HepG2 (cell line): Measurements from ENCODE around the gene OBP2A. TPM values are rescaled to one million over a fixed set of nuclear protein-coding genes. Genes with fewer than 3 reads are reported as not detected.

Source experiments
- ATAC-seq: fragments of 200-7000 bp; cut with Tn5 transposase; 3 replicates; pipeline ENCODE4 v1.9.1; 2020; ENCODE audit warnings: mild to moderate bottlenecking, moderate library complexity
- BruUV-seq: library from RNA; stranded (reverse); fragments of 400-500 nt; replicated peaks from 2 replicates; lab custom pipeline; 2021; lab: Mats Ljungman, UMichigan
- CTCF ChIA-PET: fragments of 300-600 bp; formaldehyde crosslinking; extraction: SDS; loops from one replicate; lab custom pipeline; 2021; ENCODE audit warnings: low total read pairs, inconsistent platforms, low intra/inter-chr PET ratio; lab: Yijun Ruan, JAX
- POLR2A ChIA-PET: fragments of 350-600 bp; sonication (Branson Sonifier 250); formaldehyde crosslinking; loops from one replicate; lab custom pipeline; 2020; ENCODE audit warnings: antibody characterized with exemption, inconsistent platforms; lab: Yijun Ruan, JAX
- DNase-seq: peaks from one replicate; pipeline ENCODE4 v3.0.0-alpha.2; 2015; ENCODE audit warnings: low spot score
- FAIRE-seq: peaks from 3 replicates; lab custom pipeline; 2011; peaks lifted over from hg19 to GRCh38; lab: Jason Lieb, UNC
- H2AFZ ChIP-seq: one replicate; pipeline ENCODE4 v1.6.1; 2011; ENCODE audit warnings: low read length, inconsistent platforms
- H3K27ac ChIP-seq: fragments of 300-600 bp; 3 replicates; pipeline ENCODE4 v1.8.0; 2011; ENCODE audit warnings: mixed run types, mild to moderate bottlenecking, mixed read lengths, low read length, inconsistent platforms; ENCODE audit not compliant: insufficient read depth; ENCODE audit errors: extremely low read length
- H3K27me3 ChIP-seq, 2 experiments: fragments of 200-600 bp in 1 of 2; 2 replicates in 1 of 2; 3 replicates in 1 of 2; pipeline versions ENCODE4 v1.6.0 to v1.8.0; 2011; ENCODE audit warnings: low read length in 2 of 2, mild to moderate bottlenecking in 2 of 2, moderate library complexity in 2 of 2, inconsistent platforms in 1 of 2; ENCODE audit not compliant: insufficient read depth in 2 of 2, control insufficient read depth in 1 of 2
- H3K36me3 ChIP-seq, 2 experiments: fragments of 200-600 bp in 1 of 2; replicated peaks in 1 of 2; 2 replicates in 1 of 2; 3 replicates in 1 of 2; pipeline versions ENCODE4 v1.5.1 to v1.8.0; 2011; ENCODE audit warnings: low read length in 2 of 2, inconsistent platforms in 1 of 2; ENCODE audit not compliant: insufficient read depth in 2 of 2, control insufficient read depth in 1 of 2
- H3K4me1 ChIP-seq: 2 replicates; pipeline ENCODE4 v1.5.1; 2012; ENCODE audit warnings: low read length, inconsistent platforms; ENCODE audit not compliant: insufficient read depth
- H3K4me2 ChIP-seq: 2 replicates; pipeline ENCODE4 v1.6.0; 2011; ENCODE audit warnings: low read depth, low read length, inconsistent platforms
- H3K4me3 ChIP-seq, 3 experiments: fragments of 200-600 bp in 1 of 3; sonication (generic), shearing (Covaris generic) in 1 of 3; replicated peaks in 1 of 3; 2 replicates each; pipeline ENCODE4 v1.5.1; 2011 to 2016; ENCODE audit warnings: low read length in 3 of 3, inconsistent platforms in 2 of 3, low read depth in 2 of 3, mild to moderate bottlenecking in 2 of 3, control low read depth in 1 of 3, mixed read lengths in 1 of 3; ENCODE audit not compliant: insufficient read depth in 1 of 3
- H3K79me2 ChIP-seq: one replicate; pipeline ENCODE4 v1.6.1; 2011; ENCODE audit warnings: low read length, inconsistent platforms; ENCODE audit not compliant: insufficient read depth
- H3K9ac ChIP-seq: 2 replicates; pipeline ENCODE4 v1.6.0; 2011; ENCODE audit warnings: mild to moderate bottlenecking, low read depth, low read length, inconsistent platforms; ENCODE audit not compliant: insufficient read depth
- H3K9me3 ChIP-seq: 2 replicates; pipeline ENCODE4 v1.5.1; 2012; ENCODE audit warnings: mild to moderate bottlenecking, low read length
- H4K20me1 ChIP-seq: 2 replicates; pipeline ENCODE4 v1.6.0; 2011; ENCODE audit warnings: inconsistent platforms, mild to moderate bottlenecking, low read length, moderate library complexity; ENCODE audit not compliant: insufficient read depth
- E2F5 ChIP-seq: sonication (generic); formaldehyde crosslinking; conservative IDR thresholded peaks from 2 replicates; pipeline ENCODE4 v1.4.0; 2020; ENCODE audit warnings: missing genetic modification reagents
- FOXK1 ChIP-seq: sonication (generic); formaldehyde crosslinking; IDR thresholded peaks from 2 replicates; pipeline ENCODE4 v1.4.0; 2020; ENCODE audit warnings: low read depth, missing genetic modification reagents, borderline replicate concordance
- FOXO1 ChIP-seq: sonication (generic); formaldehyde crosslinking; IDR thresholded peaks from 2 replicates; pipeline ENCODE4 v1.4.0; 2020; ENCODE audit warnings: missing genetic modification reagents
- PAX8 ChIP-seq: sonication (generic); formaldehyde crosslinking; IDR thresholded peaks from 2 replicates; pipeline ENCODE4 v1.8.0; 2022; ENCODE audit warnings: mild to moderate bottlenecking, missing genetic modification reagents, borderline replicate concordance
- PCBP1 ChIP-seq: fragments of 200-400 bp; formaldehyde crosslinking; IDR thresholded peaks from 2 replicates; pipeline ENCODE4 v1.6.1; 2017; ENCODE audit warnings: mild to moderate bottlenecking, low read depth, low read length, borderline replicate concordance
- SRF ChIP-seq: IDR thresholded peaks from 2 replicates; pipeline ENCODE4 v1.6.1; 2011; ENCODE audit warnings: mild to moderate bottlenecking, low read depth, low read length, moderate library complexity
- SRY ChIP-seq: sonication (generic); formaldehyde crosslinking; IDR thresholded peaks from 2 replicates; pipeline ENCODE4 v1.8.0; 2022; ENCODE audit warnings: mild to moderate bottlenecking, missing genetic modification reagents
- YEATS2 ChIP-seq: sonication (generic); formaldehyde crosslinking; IDR thresholded peaks from 2 replicates; pipeline ENCODE4 v1.4.0; 2020; ENCODE audit warnings: missing genetic modification reagents, borderline replicate concordance
- ZBTB3 ChIP-seq: sonication (generic); formaldehyde crosslinking; IDR thresholded peaks from 2 replicates; pipeline ENCODE4 v1.4.0; 2020; ENCODE audit warnings: low read depth, mild to moderate bottlenecking, moderate library complexity, missing genetic modification reagents, borderline replicate concordance
- ZBTB42 ChIP-seq: sonication (generic); formaldehyde crosslinking; IDR thresholded peaks from 2 replicates; pipeline ENCODE4 v1.5.0; 2020; ENCODE audit warnings: mild to moderate bottlenecking, missing genetic modification reagents
- ZNF224 ChIP-seq: sonication (generic); formaldehyde crosslinking; IDR thresholded peaks from 2 replicates; pipeline ENCODE4 v1.5.0; 2020; ENCODE audit warnings: mild to moderate bottlenecking, missing genetic modification reagents
- ZNF296 ChIP-seq: sonication (generic); formaldehyde crosslinking; conservative IDR thresholded peaks from 2 replicates; pipeline ENCODE4 v1.5.0; 2020; ENCODE audit warnings: mild to moderate bottlenecking, missing genetic modification reagents
- ZNF549 ChIP-seq: sonication (generic); formaldehyde crosslinking; IDR thresholded peaks from 2 replicates; pipeline ENCODE4 v1.5.0; 2020; ENCODE audit warnings: missing genetic modification reagents
- ZNF713 ChIP-seq: sonication (generic); formaldehyde crosslinking; IDR thresholded peaks from 2 replicates; pipeline ENCODE4 v1.4.0; 2020; ENCODE audit warnings: mild to moderate bottlenecking, missing genetic modification reagents
- ZNF761 ChIP-seq: sonication (generic); formaldehyde crosslinking; conservative IDR thresholded peaks from 2 replicates; pipeline ENCODE4 v1.4.0; 2020; ENCODE audit warnings: mild to moderate bottlenecking, missing genetic modification reagents
- ZSCAN12 ChIP-seq: sonication (generic); formaldehyde crosslinking; IDR thresholded peaks from 2 replicates; pipeline ENCODE4 v1.9.0; 2021; ENCODE audit warnings: mild to moderate bottlenecking, missing genetic modification reagents
- WGBS: methylation state at CpG from one replicate; pipeline ENCODE4 v1.1.6; 2017; ENCODE audit warnings: low lambda C conversion rate; 5-methylcytosine and 5-hydroxymethylcytosine counted together
- in situ Hi-C: cut with HindIII; loops from 2 replicates; pipeline ENCODE4 v1.10.0; 2017; ENCODE audit warnings: low pct_unique_long_range_greater_than_20kb; ENCODE audit not compliant: extremely low pct_ligation_motif_present
- intact Hi-C: fragments of 100-400 bp; cut with micrococcal nuclease; formaldehyde crosslinking; loops from one replicate; pipeline ENCODE4 v1.10.0; 2022; ENCODE audit not compliant: unreplicated experiment
- polyA plus RNA-seq, 8 experiments: library from polyadenylated mRNA; depleted of rRNA in 3 of 8; stranded (reverse) in 7 of 8; unstranded in 1 of 8; fragments of >200 nt; fragmentation: Illumina TruSeq in 4 of 8; extraction: Trizol in 4 of 8; gene quantifications; 2 replicates each; pipeline versions ENCODE4 v1.2.1 to v1.2.3, GENCODE V29; 2011 to 2016; ENCODE audit warnings: low read depth in 4 of 8, missing spikeins in 1 of 8, mixed read lengths in 1 of 8; ENCODE audit not compliant: insufficient read depth in 1 of 8
- total RNA-seq, 5 experiments: library from RNA; depleted of rRNA; stranded (reverse); fragments of >200 nt; fragmentation: Illumina TruSeq; extraction: Trizol; gene quantifications; 2 replicates each; pipeline ENCODE4 v1.2.3, GENCODE V29; 2016; ENCODE audit warnings: low read depth in 1 of 5
- TF ChIP-seq, protein P1 (sequence below): IDR thresholded peaks from 2 replicates; pipeline ENCODE4 v1.6.1; 2016; ENCODE audit warnings: missing biosample characterization, missing genetic modification reagents, low read depth
- TF ChIP-seq, protein P2 (sequence below): sonication (generic); formaldehyde crosslinking; IDR thresholded peaks from 2 replicates; pipeline ENCODE4 v1.4.0; 2020; ENCODE audit warnings: mild to moderate bottlenecking, missing genetic modification reagents

The OBP2A gene
- total and polyA plus RNA-seq, 2 of the 13 experiments (the other 11 are each of a cell fraction or from before 2014, with no cell fraction given): 0.32 TPM; not detected in 1

GRCh38 chr9:135499326-135500070 is 46.4 kb upstream of the OBP2A start (continued):
- TF ChIP-seq, protein P1, sequence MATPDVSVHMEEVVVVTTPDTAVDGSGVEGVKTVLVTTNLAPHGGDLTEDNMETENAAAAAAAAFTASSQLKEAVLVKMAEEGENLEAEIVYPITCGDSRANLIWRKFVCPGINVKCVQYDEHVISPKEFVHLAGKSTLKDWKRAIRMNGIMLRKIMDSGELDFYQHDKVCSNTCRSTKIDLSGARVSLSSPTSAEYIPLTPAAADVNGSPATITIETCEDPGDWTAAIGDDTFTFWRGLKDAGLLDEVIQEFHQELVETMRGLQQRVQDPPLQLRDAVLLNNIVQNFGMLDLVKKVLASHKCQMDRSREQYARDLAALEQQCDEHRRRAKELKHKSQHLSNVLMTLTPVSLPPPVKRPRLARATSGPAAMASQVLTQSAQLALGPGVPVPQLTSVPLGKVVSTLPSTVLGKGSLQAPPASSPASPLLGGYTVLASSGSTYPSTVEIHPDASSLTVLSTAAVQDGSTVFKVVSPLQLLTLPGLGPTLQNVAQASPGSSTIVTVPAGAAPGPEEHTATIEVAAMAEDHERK (CRISPR knock-in tag): no peak

- Histone ChIP-seq H2AFZ (no peak overlapping the region), H3K36me3 (peaks cover 13 to 25% of the 10 kb centered on the region in 2 experiments), H4K20me1 (peaks cover 16% of the 10 kb centered on the region), H3K9ac (peak overlapping the region; percentile 89), H3K4me1 (peaks cover 24% of the 10 kb centered on the region), H3K9me3 (no peaks in the 10 kb centered on the region), H3K4me2 (peak overlapping the region; percentile 99), H3K27me3 (no peaks in the 10 kb centered on the region), H3K79me2 (peaks cover 10% of the 10 kb centered on the region), H3K27ac (peak overlapping the region; percentile 37), H3K4me3 (peak overlapping the region; percentile 80 to 96 (median 92))
- intact Hi-C loops (loop anchor here (2.0 kb wide), 1 partner anchor 19 kb away; no protein-coding TSS in a partner anchor), in situ Hi-C loops (no loop called here)
- no TSS peak for BruUV-seq
- DNase-seq: no peak
- peak; percentile 18 for ATAC-seq
- 2% methylated on average over 10 of the region's 29 CpGs for WGBS
- no peak for FAIRE-seq
- ChIA-PET CTCF (no interaction called here), POLR2A (interaction anchor here (1.1 to 2.3 kb wide), 2 partner anchors 9 to 20 kb away, joined by 6 to 12 read pairs; no protein-coding TSS in a partner anchor)
- no peak for TF ChIP-seq ZNF761
- no peak for TF ChIP-seq FOXK1 (CRISPR knock-in tag)
- TF ChIP-seq, protein P2, sequence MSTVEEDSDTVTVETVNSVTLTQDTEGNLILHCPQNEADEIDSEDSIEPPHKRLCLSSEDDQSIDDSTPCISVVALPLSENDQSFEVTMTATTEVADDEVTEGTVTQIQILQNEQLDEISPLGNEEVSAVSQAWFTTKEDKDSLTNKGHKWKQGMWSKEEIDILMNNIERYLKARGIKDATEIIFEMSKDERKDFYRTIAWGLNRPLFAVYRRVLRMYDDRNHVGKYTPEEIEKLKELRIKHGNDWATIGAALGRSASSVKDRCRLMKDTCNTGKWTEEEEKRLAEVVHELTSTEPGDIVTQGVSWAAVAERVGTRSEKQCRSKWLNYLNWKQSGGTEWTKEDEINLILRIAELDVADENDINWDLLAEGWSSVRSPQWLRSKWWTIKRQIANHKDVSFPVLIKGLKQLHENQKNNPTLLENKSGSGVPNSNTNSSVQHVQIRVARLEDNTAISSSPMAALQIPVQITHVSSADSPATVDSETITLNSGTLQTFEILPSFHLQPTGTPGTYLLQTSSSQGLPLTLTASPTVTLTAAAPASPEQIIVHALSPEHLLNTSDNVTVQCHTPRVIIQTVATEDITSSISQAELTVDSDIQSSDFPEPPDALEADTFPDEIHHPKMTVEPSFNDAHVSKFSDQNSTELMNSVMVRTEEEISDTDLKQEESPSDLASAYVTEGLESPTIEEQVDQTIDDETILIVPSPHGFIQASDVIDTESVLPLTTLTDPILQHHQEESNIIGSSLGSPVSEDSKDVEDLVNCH: no peak
- no peak for TF ChIP-seq ZBTB42 (CRISPR knock-in tag)
- TF ChIP-seq ZNF224 (CRISPR knock-in tag): no peak
- TF ChIP-seq PCBP1: 0 out of 2 replicates have a peak, but pooled peaks have one; percentile 14
- TF ChIP-seq ZNF549: no peak
- no peak for TF ChIP-seq E2F5 (CRISPR knock-in tag)
- TF ChIP-seq ZNF713 (CRISPR knock-in tag): no peak
- TF ChIP-seq YEATS2 (CRISPR knock-in tag): no peak
- TF ChIP-seq SRF: no peak
- TF ChIP-seq ZSCAN12 (CRISPR knock-in tag): no peak
- TF ChIP-seq ZNF296 (CRISPR knock-in tag): 0 out of 2 replicates have a peak, but pooled peaks have one; percentile 21
- no peak for TF ChIP-seq FOXO1
- TF ChIP-seq PAX8 (CRISPR knock-in tag): no peak
- TF ChIP-seq SRY (CRISPR knock-in tag): no peak
- no peak for TF ChIP-seq ZBTB3
Observed at GRCh38 chr9:135500071-135500524, 45.8 kb upstream of the OBP2A start.
